Calu3 (cell line): ENCODE results near the gene TNKS1BP1. TPM values are rescaled to one million over a fixed set of nuclear protein-coding genes. Genes with fewer than 3 reads are reported as not detected.

ENCODE experiments used
- BruUV-seq: library from RNA; stranded (reverse); fragments of 400-500 nt; replicated peaks from 2 replicates; lab custom pipeline; 2021; lab: Mats Ljungman, UMichigan
- CTCF ChIA-PET: fragments of 300-600 bp; sonication (Branson Sonifier 250); formaldehyde crosslinking; loops from one replicate; lab custom pipeline; 2022; ENCODE audit warnings: antibody characterized with exemption; lab: Charles Lee
- DNase-seq: peaks from one replicate; pipeline ENCODE4 v3.0.0; 2022
- H3K27ac Mint-ChIP-seq: one replicate; pipeline ENCODE4 v1.8.0; 2022; ENCODE audit warnings: mixed read lengths; ENCODE audit not compliant: unreplicated experiment
- H3K27me3 Mint-ChIP-seq: one replicate; pipeline ENCODE4 v1.8.0; 2022; ENCODE audit warnings: mixed read lengths; ENCODE audit not compliant: unreplicated experiment
- H3K36me3 Mint-ChIP-seq: one replicate; pipeline ENCODE4 v1.8.0; 2022; ENCODE audit warnings: mild to moderate bottlenecking, moderate library complexity, mixed read lengths; ENCODE audit not compliant: insufficient read depth, unreplicated experiment
- H3K4me1 Mint-ChIP-seq: one replicate; pipeline ENCODE4 v1.8.0; 2022; ENCODE audit warnings: mild to moderate bottlenecking, low read depth, mixed read lengths; ENCODE audit not compliant: unreplicated experiment
- H3K4me3 Mint-ChIP-seq: one replicate; pipeline ENCODE4 v1.8.0; 2022; ENCODE audit warnings: mild to moderate bottlenecking, low read depth, moderate library complexity, mixed read lengths; ENCODE audit not compliant: unreplicated experiment
- H3K9me3 Mint-ChIP-seq: one replicate; pipeline ENCODE4 v1.8.0; 2022; ENCODE audit warnings: low read depth, mixed read lengths; ENCODE audit not compliant: unreplicated experiment
- intact Hi-C: fragments of 100-400 bp; cut with micrococcal nuclease; formaldehyde crosslinking; loops from one replicate; pipeline ENCODE4 v1.10.0; 2022; ENCODE audit not compliant: unreplicated experiment
- total RNA-seq: library from RNA; stranded (reverse); gene quantifications from 2 replicates; pipeline ENCODE4 v1.2.3, GENCODE V29; 2022
- TF ChIP-seq, protein P1 (sequence below): fragments of 200-600 bp; IDR thresholded peaks from one replicate; pipeline ENCODE4 v1.8.0; 2022; ENCODE audit warnings: antibody characterized with exemption; ENCODE audit not compliant: unreplicated experiment

The TNKS1BP1 gene
- total RNA-seq, 1 experiment from 2014 or later: 151 TPM

DNA sequence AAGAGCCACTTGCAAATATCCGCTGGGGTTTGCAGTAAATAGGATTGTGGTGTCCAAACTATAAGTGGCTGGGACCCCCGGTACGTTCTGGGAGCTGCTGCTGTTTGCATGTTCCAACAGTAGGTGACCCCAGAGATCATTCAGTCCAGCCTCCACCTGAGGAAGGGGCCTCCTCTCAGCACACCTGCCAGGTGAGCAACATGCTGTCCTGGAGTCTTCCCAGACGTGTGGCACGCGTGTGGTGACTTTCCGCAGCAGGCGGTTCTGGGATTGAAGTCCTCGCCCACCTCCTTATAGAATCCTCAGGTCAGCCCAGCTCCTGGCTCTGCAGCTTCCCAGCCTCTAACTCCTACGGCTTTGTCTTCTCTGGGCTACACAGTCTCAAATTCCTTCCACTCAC lies 20.1 kb upstream of the TNKS1BP1 start:
- BruUV-seq: no TSS peak
- CTCF ChIA-PET: no interaction called here

DNA sequence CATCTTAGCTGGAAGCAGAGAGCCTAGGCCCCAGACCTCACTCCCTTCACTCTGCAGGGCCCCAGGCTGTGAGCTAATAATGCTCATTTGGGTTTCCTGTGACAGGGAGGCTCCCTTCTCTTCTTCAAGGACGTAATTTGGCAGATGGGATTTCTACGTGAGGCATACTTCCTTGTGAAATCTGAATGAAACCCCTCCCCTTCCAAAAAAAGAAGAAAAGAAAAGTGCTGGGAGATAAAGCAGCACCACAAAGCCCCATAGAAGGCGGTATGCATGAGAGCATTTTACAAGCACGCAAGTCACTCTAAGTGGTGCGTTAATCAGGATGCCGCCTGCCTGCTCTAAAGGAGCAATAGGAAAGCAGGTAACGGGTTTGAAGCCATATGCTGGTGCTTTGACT lies 19.1 kb upstream of the TNKS1BP1 start:
- no peak overlapping the region for H3K4me3 Mint-ChIP-seq
- DNase-seq: no peak
- H3K4me1 Mint-ChIP-seq: no peaks in the 10 kb centered on the region
- peaks cover 42% of the 10 kb centered on the region for H3K27me3 Mint-ChIP-seq
- TF ChIP-seq, protein P1, sequence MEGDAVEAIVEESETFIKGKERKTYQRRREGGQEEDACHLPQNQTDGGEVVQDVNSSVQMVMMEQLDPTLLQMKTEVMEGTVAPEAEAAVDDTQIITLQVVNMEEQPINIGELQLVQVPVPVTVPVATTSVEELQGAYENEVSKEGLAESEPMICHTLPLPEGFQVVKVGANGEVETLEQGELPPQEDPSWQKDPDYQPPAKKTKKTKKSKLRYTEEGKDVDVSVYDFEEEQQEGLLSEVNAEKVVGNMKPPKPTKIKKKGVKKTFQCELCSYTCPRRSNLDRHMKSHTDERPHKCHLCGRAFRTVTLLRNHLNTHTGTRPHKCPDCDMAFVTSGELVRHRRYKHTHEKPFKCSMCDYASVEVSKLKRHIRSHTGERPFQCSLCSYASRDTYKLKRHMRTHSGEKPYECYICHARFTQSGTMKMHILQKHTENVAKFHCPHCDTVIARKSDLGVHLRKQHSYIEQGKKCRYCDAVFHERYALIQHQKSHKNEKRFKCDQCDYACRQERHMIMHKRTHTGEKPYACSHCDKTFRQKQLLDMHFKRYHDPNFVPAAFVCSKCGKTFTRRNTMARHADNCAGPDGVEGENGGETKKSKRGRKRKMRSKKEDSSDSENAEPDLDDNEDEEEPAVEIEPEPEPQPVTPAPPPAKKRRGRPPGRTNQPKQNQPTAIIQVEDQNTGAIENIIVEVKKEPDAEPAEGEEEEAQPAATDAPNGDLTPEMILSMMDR: no peak
- intact Hi-C loops: loop anchor here (2.0 kb wide), 1 partner anchor 137 kb away; no protein-coding TSS in a partner anchor
- no peaks in the 10 kb centered on the region for H3K36me3 Mint-ChIP-seq
- H3K27ac Mint-ChIP-seq: no peak overlapping the region
- no peaks in the 10 kb centered on the region for H3K9me3 Mint-ChIP-seq
- no TSS peak for BruUV-seq
- CTCF ChIA-PET: no interaction called here

More for the DNA sequence above, 20.1 kb upstream of the TNKS1BP1 start:
- no peak for DNase-seq
- no peaks in the 10 kb centered on the region for H3K4me1 Mint-ChIP-seq
- H3K27ac Mint-ChIP-seq: no peak overlapping the region
- H3K27me3 Mint-ChIP-seq: peaks cover 37% of the 10 kb centered on the region
- no peaks in the 10 kb centered on the region for H3K36me3 Mint-ChIP-seq
- TF ChIP-seq, protein P1: no peak
- H3K4me3 Mint-ChIP-seq: no peak overlapping the region
- intact Hi-C loops: loop anchor here (1.0 to 5.0 kb wide), 5 partner anchors 112 to 1177 kb away; no protein-coding TSS in a partner anchor
- H3K9me3 Mint-ChIP-seq: no peaks in the 10 kb centered on the region

DNA sequence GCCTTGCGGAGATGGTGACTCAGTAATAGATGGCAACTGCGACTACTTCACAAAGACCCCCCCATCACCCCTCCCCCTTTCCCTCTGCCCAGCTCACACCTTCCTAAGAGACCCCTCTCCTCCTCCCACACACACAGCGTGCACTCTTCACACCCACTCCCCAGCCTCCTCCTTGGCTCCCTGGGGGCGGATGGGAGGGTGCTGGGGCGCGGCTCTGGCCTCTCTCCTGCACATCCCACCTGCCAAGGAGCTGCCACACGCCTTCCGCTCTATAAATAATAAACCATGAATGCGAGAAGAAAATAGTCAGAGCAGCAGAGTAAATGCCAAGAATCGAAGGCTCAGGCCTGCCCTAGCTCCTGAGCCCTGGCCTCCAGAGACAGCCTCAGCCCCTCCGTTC lies 17.9 kb upstream of the TNKS1BP1 start:
- Mint-ChIP-seq H3K9me3 (no peaks in the 10 kb centered on the region), H3K4me3 (no peak overlapping the region), H3K27me3 (peaks cover 31% of the 10 kb centered on the region), H3K36me3 (no peaks in the 10 kb centered on the region), H3K27ac (no peak overlapping the region), H3K4me1 (no peaks in the 10 kb centered on the region)
- CTCF ChIA-PET: no interaction called here
- BruUV-seq: no TSS peak
- TF ChIP-seq, protein P1: no peak
- no peak for DNase-seq
- intact Hi-C loops: no loop called here

DNA sequence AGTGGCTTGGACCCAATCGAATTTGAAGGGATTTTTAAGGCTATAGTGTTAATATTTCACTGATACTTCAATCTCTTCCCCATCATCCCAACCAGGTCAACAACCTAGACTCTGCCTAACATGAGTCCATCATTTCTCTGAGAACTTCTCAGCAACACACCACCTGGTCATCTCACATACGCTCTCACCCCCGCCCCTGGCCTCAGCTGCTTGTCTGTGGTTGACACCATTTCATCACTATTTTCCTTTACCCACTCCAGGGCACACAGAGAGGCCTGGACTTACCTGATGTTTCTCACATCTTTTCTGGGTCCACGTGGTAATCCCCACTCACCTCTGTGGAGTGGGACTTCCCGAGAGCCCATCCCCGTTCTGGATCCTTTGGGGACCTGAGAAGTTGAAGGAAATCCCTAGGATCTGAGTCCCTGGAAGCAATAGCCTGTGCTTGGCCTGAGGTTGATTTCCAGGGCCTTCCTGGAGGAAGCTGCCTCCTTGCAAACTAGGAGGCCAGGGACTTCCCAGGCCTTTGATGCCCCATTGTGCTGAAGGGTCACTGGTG lies 16.6 kb upstream of the TNKS1BP1 start:
- Mint-ChIP-seq H3K27ac (no peak overlapping the region), H3K27me3 (peaks cover 22% of the 10 kb centered on the region), H3K4me1 (no peaks in the 10 kb centered on the region), H3K4me3 (no peak overlapping the region), H3K36me3 (no peaks in the 10 kb centered on the region), H3K9me3 (no peaks in the 10 kb centered on the region)
- intact Hi-C loops: no loop called here
- no peak for DNase-seq
- TF ChIP-seq, protein P1: no peak
- CTCF ChIA-PET: no interaction called here
- BruUV-seq: no TSS peak
